ENCODE measurements around the gene GSTA2.

Gene GSTA2

DNA sequence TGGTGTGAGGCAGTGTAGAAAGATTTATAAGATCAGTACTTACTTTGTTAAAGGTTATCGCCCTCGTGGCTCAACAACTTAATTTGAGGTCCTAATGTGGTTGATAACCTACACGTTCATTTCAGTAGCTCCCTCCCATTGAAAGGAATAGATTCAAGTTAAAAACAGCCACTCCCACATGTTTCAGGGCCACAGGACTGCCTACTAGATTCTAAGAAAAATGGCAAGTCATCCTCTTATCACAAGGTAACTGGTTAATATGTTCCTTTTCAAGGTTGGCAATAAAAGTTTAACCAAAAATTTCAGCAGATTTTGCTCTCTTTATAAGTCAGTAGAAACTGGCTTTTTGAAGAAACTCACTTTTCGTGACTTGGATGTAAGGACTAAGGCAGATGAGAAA lies 17.1 kb downstream of the GSTA2 start:
- H3K27ac Mint-ChIP-seq, result no peak overlapping the region
- peaks cover 7% of the 10 kb centered on the region for H3K27me3 Mint-ChIP-seq (ENCODE audit: low read depth)
- no peaks in the 10 kb centered on the region for H3K9me3 Mint-ChIP-seq
- H3K4me3 Mint-ChIP-seq, result no peak overlapping the region
- H3K4me1 Mint-ChIP-seq (ENCODE audit: low read depth), result peaks cover 4% of the 10 kb centered on the region
- no peak for DNase-seq (ENCODE audit: low spot score)
- H3K36me3 Mint-ChIP-seq (ENCODE audit: low read depth), result no peaks in the 10 kb centered on the region

DNA sequence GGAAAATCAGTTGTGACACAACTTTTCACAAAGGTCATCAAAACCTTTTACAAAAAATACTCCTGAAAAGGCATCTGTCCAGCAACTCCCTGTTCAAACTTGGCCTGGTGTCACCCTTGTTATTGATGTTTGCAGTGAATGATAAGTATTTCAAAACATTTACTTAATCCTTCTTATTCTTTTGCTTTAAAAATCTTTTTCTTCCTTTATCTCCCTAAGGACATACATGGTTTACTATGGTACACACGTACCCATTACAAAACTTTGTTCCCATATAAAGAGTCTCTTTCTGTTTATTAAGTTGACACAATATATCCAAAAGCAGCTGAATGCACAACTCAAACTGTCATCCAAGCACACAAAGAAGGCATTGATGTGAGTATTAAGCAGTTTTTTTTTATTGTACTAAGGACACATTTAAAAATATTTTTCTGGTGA lies 17.5 kb downstream of the GSTA2 start:
- H3K27ac Mint-ChIP-seq, result no peak overlapping the region

GRCh38 chr6:52741872-52742271 lies 21.4 kb downstream of the GSTA2 start:
- Mint-ChIP-seq H3K4me1 (ENCODE audit: low read depth) (peaks cover 4% of the 10 kb centered on the region), H3K36me3 (ENCODE audit: low read depth) (no peaks in the 10 kb centered on the region), H3K9me3 (no peaks in the 10 kb centered on the region), H3K27ac (no peak overlapping the region), H3K4me3 (no peak overlapping the region), H3K27me3 (ENCODE audit: low read depth) (peaks cover 12% of the 10 kb centered on the region)
- DNase-seq (ENCODE audit: low spot score), result no peak

More for the DNA sequence above, 17.5 kb downstream of the GSTA2 start:
- DNase-seq (ENCODE audit: low spot score), result no peak
- H3K9me3 Mint-ChIP-seq, result no peaks in the 10 kb centered on the region
- H3K4me3 Mint-ChIP-seq, result no peak overlapping the region
- peaks cover 4% of the 10 kb centered on the region for H3K4me1 Mint-ChIP-seq (ENCODE audit: low read depth)
- H3K36me3 Mint-ChIP-seq (ENCODE audit: low read depth), result no peaks in the 10 kb centered on the region
- H3K27me3 Mint-ChIP-seq (ENCODE audit: low read depth), result peaks cover 7% of the 10 kb centered on the region

GRCh38 chr6:52739627-52740026 lies 23.6 kb downstream of the GSTA2 start:
- Mint-ChIP-seq H3K9me3 (no peaks in the 10 kb centered on the region), H3K36me3 (ENCODE audit: low read depth) (no peaks in the 10 kb centered on the region), H3K27me3 (ENCODE audit: low read depth) (peaks cover 12% of the 10 kb centered on the region), H3K27ac (no peak overlapping the region), H3K4me3 (no peak overlapping the region), H3K4me1 (ENCODE audit: low read depth) (no peaks in the 10 kb centered on the region)
- no peak for DNase-seq (ENCODE audit: low spot score)

- no peak overlapping the region for H3K27ac Mint-ChIP-seq
- no peak for DNase-seq (ENCODE audit: low spot score)
- no peaks in the 10 kb centered on the region for H3K4me1 Mint-ChIP-seq (ENCODE audit: low read depth)
- no peaks in the 10 kb centered on the region for H3K36me3 Mint-ChIP-seq (ENCODE audit: low read depth)
- no peaks in the 10 kb centered on the region for H3K9me3 Mint-ChIP-seq
- peaks cover 12% of the 10 kb centered on the region for H3K27me3 Mint-ChIP-seq (ENCODE audit: low read depth)
- no peak overlapping the region for H3K4me3 Mint-ChIP-seq
Observed at GRCh38 chr6:52739134-52739533, 24.1 kb downstream of the GSTA2 start.

- Mint-ChIP-seq H3K4me3 (no peak overlapping the region), H3K36me3 (ENCODE audit: low read depth) (no peaks in the 10 kb centered on the region), H3K4me1 (ENCODE audit: low read depth) (no peaks in the 10 kb centered on the region), H3K27ac (no peak overlapping the region), H3K9me3 (no peaks in the 10 kb centered on the region), H3K27me3 (ENCODE audit: low read depth) (peaks cover 7% of the 10 kb centered on the region)
- no peak for DNase-seq (ENCODE audit: low spot score)
Observed at GRCh38 chr6:52736145-52736544, 27.1 kb downstream of the GSTA2 start.

DNA sequence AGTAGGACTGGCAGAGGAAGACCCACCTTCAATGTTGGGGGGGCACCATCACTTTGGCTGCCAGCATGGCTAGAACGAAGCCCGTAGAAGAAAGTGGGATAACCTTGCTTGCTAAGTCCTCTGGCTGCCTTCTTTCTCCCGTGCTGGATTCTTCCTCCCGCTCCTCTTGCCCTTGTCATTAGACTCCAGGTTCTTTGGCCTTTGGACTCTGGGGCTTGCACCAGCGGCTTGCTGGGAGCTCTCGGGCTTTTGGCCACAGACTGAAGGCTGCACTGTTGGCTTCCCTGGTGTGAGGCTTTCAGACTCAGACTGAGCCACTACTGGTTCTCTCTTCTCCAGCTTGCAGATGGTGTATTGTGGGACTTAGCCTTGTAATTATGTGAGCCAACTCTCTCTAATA lies 28.2 kb downstream of the GSTA2 start:
- DNase-seq (ENCODE audit: low spot score), result no peak

GRCh38 chr6:52734072-52734471 lies 29.2 kb downstream of the GSTA2 start:
- no peak for DNase-seq (ENCODE audit: low spot score)
- no peaks in the 10 kb centered on the region for H3K4me1 Mint-ChIP-seq (ENCODE audit: low read depth)
- no peak overlapping the region for H3K4me3 Mint-ChIP-seq
- no peak overlapping the region for H3K27ac Mint-ChIP-seq
- H3K36me3 Mint-ChIP-seq (ENCODE audit: low read depth), result no peaks in the 10 kb centered on the region
- no peaks in the 10 kb centered on the region for H3K9me3 Mint-ChIP-seq
- H3K27me3 Mint-ChIP-seq (ENCODE audit: low read depth), result peaks cover 2% of the 10 kb centered on the region

More for the DNA sequence above, 28.2 kb downstream of the GSTA2 start:
- no peaks in the 10 kb centered on the region for H3K9me3 Mint-ChIP-seq
- no peak overlapping the region for H3K4me3 Mint-ChIP-seq
- no peaks in the 10 kb centered on the region for H3K36me3 Mint-ChIP-seq (ENCODE audit: low read depth)
- H3K4me1 Mint-ChIP-seq (ENCODE audit: low read depth), result no peaks in the 10 kb centered on the region
- no peak overlapping the region for H3K27ac Mint-ChIP-seq
- H3K27me3 Mint-ChIP-seq (ENCODE audit: low read depth), result peaks cover 5% of the 10 kb centered on the region

GRCh38 chr6:52733172-52733571 lies 30.1 kb downstream of the GSTA2 start:
- no peak overlapping the region for H3K4me3 Mint-ChIP-seq
- H3K36me3 Mint-ChIP-seq (ENCODE audit: low read depth), result no peaks in the 10 kb centered on the region
- H3K27me3 Mint-ChIP-seq (ENCODE audit: low read depth), result peaks cover 2% of the 10 kb centered on the region
- no peak overlapping the region for H3K27ac Mint-ChIP-seq
- no peaks in the 10 kb centered on the region for H3K9me3 Mint-ChIP-seq
- DNase-seq (ENCODE audit: low spot score), result no peak
- no peaks in the 10 kb centered on the region for H3K4me1 Mint-ChIP-seq (ENCODE audit: low read depth)

DNA sequence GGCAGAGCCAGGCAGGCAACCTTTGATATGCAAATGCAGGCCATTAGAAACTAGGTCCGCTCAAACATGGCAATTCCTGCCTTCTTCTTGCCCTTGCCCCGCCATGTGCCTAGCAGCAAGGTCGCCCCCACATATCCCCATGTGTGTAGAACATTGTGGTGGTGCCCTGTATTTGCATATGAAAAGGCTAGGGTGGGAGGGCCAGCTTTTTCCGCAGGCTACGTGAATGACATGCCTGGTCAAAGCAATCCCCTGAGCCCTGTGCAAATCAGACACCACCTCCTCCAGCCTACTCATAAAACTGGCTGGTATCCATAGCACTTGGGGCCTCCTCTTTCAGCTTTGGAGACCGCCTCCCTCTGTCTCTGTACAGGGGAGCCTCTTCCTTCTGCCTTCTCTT lies 31.6 kb downstream of the GSTA2 start:
- H3K9me3 Mint-ChIP-seq, result no peaks in the 10 kb centered on the region
- DNase-seq (ENCODE audit: low spot score), result no peak
- H3K27me3 Mint-ChIP-seq (ENCODE audit: low read depth), result peaks cover 5% of the 10 kb centered on the region
- H3K4me3 Mint-ChIP-seq, result no peak overlapping the region
- no peaks in the 10 kb centered on the region for H3K4me1 Mint-ChIP-seq (ENCODE audit: low read depth)
- H3K27ac Mint-ChIP-seq, result no peak overlapping the region
- H3K36me3 Mint-ChIP-seq (ENCODE audit: low read depth), result no peaks in the 10 kb centered on the region

- DNase-seq (ENCODE audit: low spot score), result no peak
- Mint-ChIP-seq H3K9me3 (no peaks in the 10 kb centered on the region), H3K27ac (no peak overlapping the region), H3K4me1 (ENCODE audit: low read depth) (no peaks in the 10 kb centered on the region), H3K36me3 (ENCODE audit: low read depth) (no peaks in the 10 kb centered on the region), H3K27me3 (ENCODE audit: low read depth) (peaks cover 7% of the 10 kb centered on the region), H3K4me3 (no peak overlapping the region)
Observed at GRCh38 chr6:52729576-52729975, 33.7 kb downstream of the GSTA2 start.

- Mint-ChIP-seq H3K4me3 (no peak overlapping the region), H3K27ac (no peak overlapping the region), H3K4me1 (ENCODE audit: low read depth) (no peaks in the 10 kb centered on the region), H3K27me3 (ENCODE audit: low read depth) (peaks cover 7% of the 10 kb centered on the region), H3K9me3 (no peaks in the 10 kb centered on the region), H3K36me3 (ENCODE audit: low read depth) (no peaks in the 10 kb centered on the region)
- DNase-seq (ENCODE audit: low spot score), result no peak
Observed at GRCh38 chr6:52728394-52728793, 34.9 kb downstream of the GSTA2 start.

GRCh38 chr6:52727908-52728307 lies 35.4 kb downstream of the GSTA2 start:
- H3K27me3 Mint-ChIP-seq (ENCODE audit: low read depth), result peaks cover 7% of the 10 kb centered on the region
- H3K36me3 Mint-ChIP-seq (ENCODE audit: low read depth), result no peaks in the 10 kb centered on the region
- no peak overlapping the region for H3K4me3 Mint-ChIP-seq
- no peak overlapping the region for H3K27ac Mint-ChIP-seq
- no peaks in the 10 kb centered on the region for H3K9me3 Mint-ChIP-seq
- DNase-seq (ENCODE audit: low spot score), result no peak
- no peaks in the 10 kb centered on the region for H3K4me1 Mint-ChIP-seq (ENCODE audit: low read depth)

DNA sequence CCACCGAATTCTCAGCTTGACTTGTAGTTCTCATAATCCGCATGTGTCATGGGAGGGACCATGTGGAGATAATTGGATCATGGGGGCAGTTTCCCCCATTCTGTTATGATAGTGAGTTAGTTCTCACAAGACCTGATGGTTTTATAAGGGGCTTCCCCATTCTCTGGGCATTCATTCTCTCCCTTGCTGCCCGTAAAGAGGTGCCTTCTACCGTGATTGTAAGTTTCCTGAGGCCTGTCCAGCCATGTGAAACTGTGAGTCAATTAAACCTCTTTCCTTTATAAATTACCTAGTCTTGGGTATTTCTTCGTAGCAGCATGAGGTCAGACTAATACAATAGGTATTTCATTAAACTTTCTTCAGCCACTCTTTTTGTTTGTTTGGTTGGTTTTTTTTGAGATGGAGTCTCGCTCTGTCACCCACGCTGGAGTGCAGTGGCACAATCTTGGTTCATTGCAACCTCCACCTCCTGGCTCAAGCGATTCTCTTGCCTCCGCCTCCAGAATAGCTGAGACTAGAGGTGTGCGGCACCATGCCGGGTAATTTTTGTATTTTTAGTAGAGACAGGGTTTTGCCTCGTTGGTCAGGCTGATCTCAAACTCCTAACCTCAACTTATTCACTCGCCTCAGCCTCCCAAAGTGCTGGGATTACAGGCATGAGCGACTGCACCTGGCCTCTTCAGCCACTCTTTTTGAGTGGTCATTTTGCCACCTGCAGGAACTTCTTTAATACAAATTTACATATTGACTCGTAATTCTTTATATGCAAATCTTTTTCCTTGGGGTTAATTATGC lies 36.3 kb downstream of the GSTA2 start:
- Mint-ChIP-seq H3K27ac (no peak overlapping the region), H3K36me3 (ENCODE audit: low read depth) (no peaks in the 10 kb centered on the region), H3K9me3 (no peaks in the 10 kb centered on the region), H3K4me1 (ENCODE audit: low read depth) (no peaks in the 10 kb centered on the region), H3K4me3 (no peak overlapping the region), H3K27me3 (ENCODE audit: low read depth) (peaks cover 7% of the 10 kb centered on the region)
- DNase-seq (ENCODE audit: low spot score), result no peak

GRCh38 chr6:52726193-52726542 lies 37.1 kb downstream of the GSTA2 start:
- Mint-ChIP-seq H3K36me3 (ENCODE audit: low read depth) (no peaks in the 10 kb centered on the region), H3K27me3 (ENCODE audit: low read depth) (peaks cover 7% of the 10 kb centered on the region)

More at GRCh38 chr6:52726193-52726542, 37.1 kb downstream of the GSTA2 start:
- Mint-ChIP-seq H3K9me3 (no peaks in the 10 kb centered on the region), H3K4me1 (ENCODE audit: low read depth) (no peaks in the 10 kb centered on the region), H3K27ac (no peak overlapping the region), H3K4me3 (no peak overlapping the region)
- DNase-seq (ENCODE audit: low spot score), result no peak

All from T-helper 2 cell treated with Interferon-gamma antibody and Interleukin-4, amounts not matched to agents 5 μg/mL and 100 μg/mL, for 36 hours (primary cell).